SK-N-DZ (cell line): Measurements from ENCODE around the gene SLC9B1.
"Not testable (repeated sequence)": the region's sequence is repeated elsewhere in the genome, so short reads cannot be mapped to it uniquely, and the experiment has no call there.

Experiments used
- DNase-seq: peaks from one replicate; pipeline ENCODE4 v3.0.0-alpha.2; 2015; ENCODE audit warnings: low spot score

SLC9B1 gene

GRCh38 chr4:102878349-102878748 is 141.2 kb downstream of the SLC9B1 start:
- DNase-seq = not testable (repeated sequence)

- not testable (repeated sequence) for DNase-seq
Observed at GRCh38 chr4:102877477-102878106, 141.9 kb downstream of the SLC9B1 start.

- no peak for DNase-seq
Observed at GRCh38 chr4:102871772-102872171, 147.7 kb downstream of the SLC9B1 start.

GRCh38 chr4:102869569-102870197 is 149.8 kb downstream of the SLC9B1 start:
- peak; percentile 4 for DNase-seq

GRCh38 chr4:102868781-102869568 is 150.5 kb downstream of the SLC9B1 start, which contains the start of gene CISD2:
Gene CISD2 (plus strand): TSS chr4:102868992. CDS start chr4:102869085, 93 bp downstream.
- DNase-seq = peak; percentile 91

- no peak for DNase-seq
Observed at GRCh38 chr4:102868153-102868780, 151.2 kb downstream of the SLC9B1 start.

GRCh38 chr4:102867278-102868152 is 152.0 kb downstream of the SLC9B1 start:
- no peak for DNase-seq

- DNase-seq = not testable (repeated sequence)
Observed at GRCh38 chr4:102865327-102865726, 154.2 kb downstream of the SLC9B1 start.

GRCh38 chr4:102862747-102863146 is 156.8 kb downstream of the SLC9B1 start:
- no peak for DNase-seq

- DNase-seq = no peak
Observed at GRCh38 chr4:102862016-102862415, 157.5 kb downstream of the SLC9B1 start.

- DNase-seq = no peak
Observed at GRCh38 chr4:102860611-102861324, 158.7 kb downstream of the SLC9B1 start.

- DNase-seq = no peak
Observed at GRCh38 chr4:102858828-102859464, 160.6 kb downstream of the SLC9B1 start.
